Stomach (tissue), 9 donors: ENCODE data around the gene FCER1G. TPM values are rescaled to one million over a fixed set of nuclear protein-coding genes. Genes with fewer than 3 reads are reported as not detected.
"Not testable (repeated sequence)": the region's sequence is repeated elsewhere in the genome, so short reads cannot be mapped to it uniquely, and the experiment has no call there.

Experiments
- DNase-seq, 2 donors: peaks; one replicate each; pipeline versions ENCODE4 v3.0.0 to v3.0.0-alpha.2; 2013 to 2019
- H3K27ac ChIP-seq, 5 donors: fragments of 200-600 bp in 4 of 5; sonication (generic) in 4 of 5; one replicate each; pipeline ENCODE4 v1.5.1; 2013 to 2019; ENCODE audit warnings: mild to moderate bottlenecking in 1 of 5, moderate library complexity in 1 of 5
- H3K27me3 ChIP-seq, 3 donors: fragments of 200-600 bp; sonication (generic); one replicate each; pipeline ENCODE4 v1.5.1; 2017 to 2019; ENCODE audit warnings: mixed run types in 1 of 3
- H3K36me3 ChIP-seq, 4 donors: fragments of 200-600 bp; sonication (generic); 1 replicate in 3 of 4; 2 replicates in 1 of 4; pipeline ENCODE4 v1.5.1; 2016 to 2019
- H3K4me1 ChIP-seq, 4 donors: fragments of 200-600 bp; sonication (generic); one replicate each; pipeline ENCODE4 v1.5.1; 2016 to 2019
- H3K4me3 ChIP-seq, 4 donors: fragments of 200-600 bp; sonication (generic) in 3 of 4; one replicate each; pipeline ENCODE4 v1.5.1; 2016 to 2019; ENCODE audit warnings: mild to moderate bottlenecking in 1 of 4
- H3K9me3 ChIP-seq, 4 donors: fragments of 200-600 bp; sonication (generic); one replicate each; pipeline ENCODE4 v1.5.1; 2016 to 2019
- EP300 ChIP-seq: sonication (generic); formaldehyde crosslinking; IDR thresholded peaks from one replicate; pipeline ENCODE4 v1.6.1; 2017; ENCODE audit warnings: antibody characterized with exemption
- POLR2A ChIP-seq, 4 donors: fragments of 450-650 bp; IDR thresholded peaks; one replicate each; pipeline ENCODE4 v1.6.1; 2016; ENCODE audit warnings: antibody characterized with exemption in 4 of 4, control low read depth in 2 of 4, mild to moderate bottlenecking in 1 of 4, moderate library complexity in 1 of 4
- POLR2AphosphoS5 ChIP-seq, 3 donors: sonication (generic); formaldehyde crosslinking; IDR thresholded peaks; one replicate each; pipeline ENCODE4 v1.6.1; 2016; ENCODE audit warnings: antibody characterized with exemption in 3 of 3
- WGBS, 5 donors: extraction: QIAGEN DNeasy Blood & Tissue Kit in 3 of 5; methylation state at CpG; one replicate each; pipeline versions ENCODE4 v1.1.5 to v1.1.7; 2013 to 2018; 5-methylcytosine and 5-hydroxymethylcytosine counted together
- intact Hi-C: fragments of 100-400 bp; cut with DNase I; formaldehyde crosslinking; loops from one replicate; pipeline ENCODE4 v1.15.1; 2023; ENCODE audit warnings: low total_unique reads
- polyA plus RNA-seq, 3 donors: library from polyadenylated mRNA; stranded (reverse); fragments of 200-250 nt; gene quantifications; one replicate each; pipeline ENCODE4 v1.2.3, GENCODE V29; 2013
- total RNA-seq, 5 donors: library from RNA; depleted of rRNA; stranded (reverse); fragments of >200 nt; gene quantifications; one replicate each; pipeline versions ENCODE4 v1.1.0 to v1.2.3, GENCODE V29; 2014 to 2016
- TF ChIP-seq, protein P1 (sequence below), 7 experiments: fragments of 450-650 bp in 4 of 7; fragments of 200-600 bp in 3 of 7; sonication (generic) in 3 of 7; IDR thresholded peaks; one replicate each; pipeline ENCODE4 v1.5.1; 2016 to 2019; ENCODE audit warnings: antibody characterized with exemption in 7 of 7, control low read depth in 2 of 7, mild to moderate bottlenecking in 1 of 7
- donor health status: healthy with polysubstance abuse.
- donor health status: Bipolar disorder and iron deficiency.
- donor health status: healthy.

The FCER1G gene
- total and polyA plus RNA-seq, 8 donors, result 1.4 to 101 (median 27.0) TPM; not detected in 1

DNA sequence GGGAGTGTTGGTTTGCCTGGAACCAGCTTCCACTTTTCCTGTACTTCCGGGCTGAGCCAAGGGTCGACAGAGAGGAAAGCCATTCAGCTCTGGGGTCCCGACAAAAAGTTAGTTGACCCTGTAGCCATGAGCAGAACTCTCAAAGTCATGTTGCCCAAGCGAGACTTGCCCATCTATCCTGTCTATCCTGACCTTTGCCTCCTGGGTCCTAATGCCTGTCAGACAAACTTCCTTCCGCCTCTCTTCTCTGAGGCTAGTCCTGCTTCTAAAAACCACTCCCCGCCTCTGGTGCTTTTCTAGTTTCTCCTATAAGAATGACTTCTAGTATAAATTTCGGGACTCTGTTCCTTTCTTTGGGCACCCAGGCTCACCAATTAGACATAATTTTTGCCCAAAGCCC, 35.7 kb downstream of the FCER1G start:
- Histone ChIP-seq H3K27ac (no peak overlapping the region), H3K4me1 (no peaks in the 10 kb centered on the region), H3K36me3 (no peaks in the 10 kb centered on the region), H3K4me3 (no peak overlapping the region), H3K27me3 (peaks cover 0 to 8% (median 0%) of the 10 kb centered on the region in 3 donors), H3K9me3 (no peaks in the 10 kb centered on the region)
- TF ChIP-seq POLR2AphosphoS5 (IDR thresholded peaks at IDR 0.05) (no peak), EP300 (no peak), POLR2A (IDR thresholded peaks at IDR 0.05) (no peak)
- TF ChIP-seq, protein P1, sequence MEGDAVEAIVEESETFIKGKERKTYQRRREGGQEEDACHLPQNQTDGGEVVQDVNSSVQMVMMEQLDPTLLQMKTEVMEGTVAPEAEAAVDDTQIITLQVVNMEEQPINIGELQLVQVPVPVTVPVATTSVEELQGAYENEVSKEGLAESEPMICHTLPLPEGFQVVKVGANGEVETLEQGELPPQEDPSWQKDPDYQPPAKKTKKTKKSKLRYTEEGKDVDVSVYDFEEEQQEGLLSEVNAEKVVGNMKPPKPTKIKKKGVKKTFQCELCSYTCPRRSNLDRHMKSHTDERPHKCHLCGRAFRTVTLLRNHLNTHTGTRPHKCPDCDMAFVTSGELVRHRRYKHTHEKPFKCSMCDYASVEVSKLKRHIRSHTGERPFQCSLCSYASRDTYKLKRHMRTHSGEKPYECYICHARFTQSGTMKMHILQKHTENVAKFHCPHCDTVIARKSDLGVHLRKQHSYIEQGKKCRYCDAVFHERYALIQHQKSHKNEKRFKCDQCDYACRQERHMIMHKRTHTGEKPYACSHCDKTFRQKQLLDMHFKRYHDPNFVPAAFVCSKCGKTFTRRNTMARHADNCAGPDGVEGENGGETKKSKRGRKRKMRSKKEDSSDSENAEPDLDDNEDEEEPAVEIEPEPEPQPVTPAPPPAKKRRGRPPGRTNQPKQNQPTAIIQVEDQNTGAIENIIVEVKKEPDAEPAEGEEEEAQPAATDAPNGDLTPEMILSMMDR (IDR thresholded peaks at IDR 0.05), result no peak
- no peak for DNase-seq
- WGBS, 5 donors, result 66 to 90% (median 76%) methylated on average over 7 of the region's 7 CpGs
- intact Hi-C loops, result no loop called here

DNA sequence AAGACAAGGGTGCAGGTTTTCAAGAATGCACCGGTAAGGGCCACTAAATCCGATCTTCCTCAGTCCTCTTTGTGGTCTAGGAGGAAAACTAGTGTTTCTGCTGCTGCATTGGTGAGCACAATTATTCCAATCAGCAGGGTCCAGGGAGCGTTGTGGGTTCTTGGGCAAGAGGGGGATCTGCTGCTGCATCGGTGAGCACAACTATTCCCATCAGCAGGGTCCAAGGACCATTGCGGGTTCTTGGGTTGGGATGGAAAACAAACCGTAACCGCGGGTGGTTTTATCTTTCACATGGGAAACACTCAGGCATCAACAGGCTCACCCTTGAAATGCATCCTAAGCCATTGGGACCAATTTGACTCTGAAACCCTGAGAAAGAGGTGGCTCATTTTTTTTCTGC, 36.5 kb downstream of the FCER1G start:
- TF ChIP-seq POLR2A (IDR thresholded peaks at IDR 0.05) (no peak), EP300 (no peak), POLR2AphosphoS5 (IDR thresholded peaks at IDR 0.05) (no peak)
- TF ChIP-seq, protein P1 (IDR thresholded peaks at IDR 0.05), result no peak
- no peak for DNase-seq
- no peaks in the 10 kb centered on the region for H3K36me3 ChIP-seq
- peaks cover 0 to 9% (median 0%) of the 10 kb centered on the region in 3 donors for H3K27me3 ChIP-seq
- peaks cover 0 to 1% (median under 1%) of the 10 kb centered on the region in 4 donors for H3K9me3 ChIP-seq
- no peak overlapping the region for H3K27ac ChIP-seq
- WGBS, 5 donors, result 87 to 96% (median 96%) methylated on average over 8 of the region's 8 CpGs
- no peaks in the 10 kb centered on the region for H3K4me1 ChIP-seq
- intact Hi-C loops, result no loop called here
- H3K4me3 ChIP-seq, result no peak overlapping the region

DNA sequence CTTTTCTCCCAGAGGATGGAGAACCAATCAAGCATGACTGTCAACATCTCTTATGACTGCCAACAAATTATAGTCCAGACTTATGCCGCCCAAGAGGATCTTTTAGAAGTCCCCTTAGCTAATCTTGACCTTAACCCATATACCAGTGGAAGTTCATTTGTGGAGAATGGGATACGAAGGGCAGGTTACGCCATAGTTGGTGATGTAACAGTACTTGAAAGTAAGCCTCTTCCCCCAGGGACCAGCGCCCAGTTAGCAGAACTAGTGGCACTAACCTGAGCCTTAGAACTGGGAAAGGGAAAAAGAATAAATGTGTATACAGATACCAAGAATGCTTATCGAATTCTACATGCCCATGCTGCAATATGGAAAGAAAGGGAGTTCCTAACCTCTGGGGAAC, 40.2 kb downstream of the FCER1G start:
- H3K36me3 ChIP-seq, intact Hi-C loops, H3K4me3 ChIP-seq, DNase-seq, H3K27ac ChIP-seq: not testable (repeated sequence)
- peaks cover 8 to 14% (median 11%) of the 10 kb centered on the region in 4 donors for H3K4me1 ChIP-seq
- WGBS, 5 donors, result 76 to 87% (median 81%) methylated on average over 5 of the region's 5 CpGs
- H3K9me3 ChIP-seq, result peaks cover 0 to 13% (median 11%) of the 10 kb centered on the region in 4 donors
- H3K27me3 ChIP-seq, result peaks cover 0 to 44% (median 25%) of the 10 kb centered on the region in 3 donors

DNA sequence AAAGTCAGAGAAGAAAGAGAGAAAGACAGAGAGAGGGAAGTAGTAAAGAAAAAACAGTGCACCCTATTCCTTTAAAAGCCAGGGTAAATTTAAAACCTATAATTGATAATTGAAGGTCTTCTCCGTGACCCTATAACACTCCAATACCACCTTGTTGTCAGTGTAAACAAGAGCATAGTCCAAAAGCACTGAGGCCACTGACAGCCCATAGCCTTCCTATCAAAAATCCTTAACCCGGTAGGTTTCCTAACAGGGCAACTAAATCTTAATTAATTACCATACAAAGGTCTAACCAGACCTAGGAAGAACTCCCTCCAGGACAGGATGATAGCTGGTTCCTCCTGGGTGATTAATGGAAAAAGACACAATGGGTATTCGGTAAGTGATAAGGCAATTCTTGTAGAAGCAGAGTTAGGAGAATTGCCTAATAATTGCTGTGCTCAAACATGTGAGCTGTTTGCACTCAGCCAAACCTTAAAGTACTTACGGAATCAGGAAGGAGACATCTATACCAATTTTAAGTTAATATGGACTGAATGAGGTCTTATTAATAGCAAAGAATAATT, 40.9 kb downstream of the FCER1G start:
- H3K9me3 ChIP-seq, result peaks cover 0 to 13% (median 11%) of the 10 kb centered on the region in 4 donors
- H3K27me3 ChIP-seq, result peaks cover 0 to 51% (median 29%) of the 10 kb centered on the region in 3 donors
- H3K36me3 ChIP-seq, H3K4me3 ChIP-seq, H3K27ac ChIP-seq, DNase-seq, intact Hi-C loops: not testable (repeated sequence)
- WGBS, 5 donors, result 63 to 85% (median 80%) methylated on average over 4 of the region's 4 CpGs
- H3K4me1 ChIP-seq, result peaks cover 8 to 17% (median 12%) of the 10 kb centered on the region in 4 donors

DNA sequence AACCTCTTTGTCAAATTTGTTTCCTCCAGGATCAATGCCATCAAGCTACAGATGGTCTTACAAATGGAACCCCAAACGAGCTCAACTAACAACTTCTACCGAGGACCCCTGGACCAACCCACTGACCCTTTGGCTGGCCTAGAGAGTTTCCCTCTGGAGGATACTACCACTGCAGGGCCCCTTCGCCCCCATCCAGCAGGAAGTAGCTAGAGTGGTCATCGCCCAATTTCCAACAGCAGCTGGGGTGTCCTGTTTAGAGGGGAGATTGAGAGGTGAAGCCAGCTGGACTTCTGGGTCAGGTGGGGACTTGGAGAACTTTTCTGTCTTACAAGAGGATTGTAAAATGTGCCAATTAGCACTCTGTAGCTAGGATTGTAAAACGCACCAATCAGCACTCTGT, 42.0 kb downstream of the FCER1G start:
- intact Hi-C loops, H3K27ac ChIP-seq, H3K36me3 ChIP-seq, H3K4me3 ChIP-seq: not testable (repeated sequence)
- H3K27me3 ChIP-seq, result peaks cover 0 to 58% (median 29%) of the 10 kb centered on the region in 3 donors
- peak in 1 of 2 donors; percentile 12 for DNase-seq
- H3K9me3 ChIP-seq, result peaks cover 0 to 13% (median 11%) of the 10 kb centered on the region in 4 donors
- 90 to 96% (median 95%) methylated on average over 5 of the region's 5 CpGs for WGBS, 5 donors
- peaks cover 8 to 21% (median 12%) of the 10 kb centered on the region in 4 donors for H3K4me1 ChIP-seq
